GM12801 (cell line): Measurements from ENCODE around the gene TBCE.

Experiments used
- TF ChIP-seq, protein P1 (sequence below): IDR thresholded peaks from one replicate; pipeline ENCODE4 v1.5.1; 2011; ENCODE audit warnings: control low read depth; ENCODE audit not compliant: insufficient read length; ENCODE audit errors: extremely low read depth

The TBCE gene

DNA sequence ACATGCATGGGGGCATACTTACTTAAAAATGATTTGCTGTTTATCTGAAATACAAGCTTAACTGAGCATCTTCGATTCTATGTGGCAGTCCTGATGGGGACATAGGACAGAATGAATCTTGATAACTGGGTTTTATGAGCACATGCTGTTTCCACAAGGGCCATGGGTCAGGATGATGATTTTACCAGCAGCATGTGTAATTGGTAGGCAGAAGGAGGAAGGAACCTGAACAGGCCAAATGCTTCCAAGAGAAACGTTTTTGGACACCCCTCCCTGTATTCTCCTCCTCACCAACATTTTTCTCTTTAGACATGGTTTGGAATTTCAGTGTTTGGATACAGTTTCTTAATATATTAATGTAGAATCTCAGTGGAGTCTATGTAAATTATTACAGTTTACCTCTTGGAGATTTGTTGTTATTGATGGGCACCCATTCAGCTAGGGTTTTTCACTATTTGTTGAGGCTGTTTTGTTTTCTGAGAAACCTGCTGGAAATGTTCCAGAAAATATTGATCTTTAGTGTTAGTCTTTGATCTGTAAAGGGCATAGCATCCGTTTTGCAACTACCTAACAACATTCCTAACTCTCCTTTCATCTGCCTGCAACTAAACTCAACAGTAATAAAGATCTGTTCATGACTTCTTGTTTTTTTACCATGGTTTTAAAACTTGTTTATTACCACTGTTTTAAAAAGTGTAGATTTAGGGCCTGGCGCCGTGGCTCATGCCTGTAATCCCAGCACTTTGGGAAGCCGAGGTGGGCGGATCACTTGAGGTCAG is 42.0 kb downstream of the TBCE start:
- TF ChIP-seq, protein P1, sequence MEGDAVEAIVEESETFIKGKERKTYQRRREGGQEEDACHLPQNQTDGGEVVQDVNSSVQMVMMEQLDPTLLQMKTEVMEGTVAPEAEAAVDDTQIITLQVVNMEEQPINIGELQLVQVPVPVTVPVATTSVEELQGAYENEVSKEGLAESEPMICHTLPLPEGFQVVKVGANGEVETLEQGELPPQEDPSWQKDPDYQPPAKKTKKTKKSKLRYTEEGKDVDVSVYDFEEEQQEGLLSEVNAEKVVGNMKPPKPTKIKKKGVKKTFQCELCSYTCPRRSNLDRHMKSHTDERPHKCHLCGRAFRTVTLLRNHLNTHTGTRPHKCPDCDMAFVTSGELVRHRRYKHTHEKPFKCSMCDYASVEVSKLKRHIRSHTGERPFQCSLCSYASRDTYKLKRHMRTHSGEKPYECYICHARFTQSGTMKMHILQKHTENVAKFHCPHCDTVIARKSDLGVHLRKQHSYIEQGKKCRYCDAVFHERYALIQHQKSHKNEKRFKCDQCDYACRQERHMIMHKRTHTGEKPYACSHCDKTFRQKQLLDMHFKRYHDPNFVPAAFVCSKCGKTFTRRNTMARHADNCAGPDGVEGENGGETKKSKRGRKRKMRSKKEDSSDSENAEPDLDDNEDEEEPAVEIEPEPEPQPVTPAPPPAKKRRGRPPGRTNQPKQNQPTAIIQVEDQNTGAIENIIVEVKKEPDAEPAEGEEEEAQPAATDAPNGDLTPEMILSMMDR, result no peak

DNA sequence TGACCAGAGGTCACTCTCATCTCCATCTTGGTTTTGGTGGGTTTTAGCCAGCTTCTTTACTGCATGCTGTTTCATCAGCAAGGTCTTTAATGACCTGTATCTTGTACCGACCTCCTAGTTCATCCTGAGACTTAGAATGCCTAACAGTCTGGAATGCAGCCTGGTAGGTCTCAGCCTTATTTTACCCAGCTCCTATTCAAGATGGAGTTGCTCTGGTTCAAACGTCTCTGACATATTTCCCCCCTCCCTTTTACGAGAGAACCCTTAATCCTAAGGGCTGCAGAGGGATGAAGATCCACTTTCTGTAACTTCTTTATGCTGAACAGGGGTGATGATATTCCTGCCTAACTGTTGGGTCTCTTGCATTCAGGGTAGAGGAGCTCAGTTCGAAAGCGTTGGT is 43.2 kb downstream of the TBCE start:
- TF ChIP-seq, protein P1, result no peak

DNA sequence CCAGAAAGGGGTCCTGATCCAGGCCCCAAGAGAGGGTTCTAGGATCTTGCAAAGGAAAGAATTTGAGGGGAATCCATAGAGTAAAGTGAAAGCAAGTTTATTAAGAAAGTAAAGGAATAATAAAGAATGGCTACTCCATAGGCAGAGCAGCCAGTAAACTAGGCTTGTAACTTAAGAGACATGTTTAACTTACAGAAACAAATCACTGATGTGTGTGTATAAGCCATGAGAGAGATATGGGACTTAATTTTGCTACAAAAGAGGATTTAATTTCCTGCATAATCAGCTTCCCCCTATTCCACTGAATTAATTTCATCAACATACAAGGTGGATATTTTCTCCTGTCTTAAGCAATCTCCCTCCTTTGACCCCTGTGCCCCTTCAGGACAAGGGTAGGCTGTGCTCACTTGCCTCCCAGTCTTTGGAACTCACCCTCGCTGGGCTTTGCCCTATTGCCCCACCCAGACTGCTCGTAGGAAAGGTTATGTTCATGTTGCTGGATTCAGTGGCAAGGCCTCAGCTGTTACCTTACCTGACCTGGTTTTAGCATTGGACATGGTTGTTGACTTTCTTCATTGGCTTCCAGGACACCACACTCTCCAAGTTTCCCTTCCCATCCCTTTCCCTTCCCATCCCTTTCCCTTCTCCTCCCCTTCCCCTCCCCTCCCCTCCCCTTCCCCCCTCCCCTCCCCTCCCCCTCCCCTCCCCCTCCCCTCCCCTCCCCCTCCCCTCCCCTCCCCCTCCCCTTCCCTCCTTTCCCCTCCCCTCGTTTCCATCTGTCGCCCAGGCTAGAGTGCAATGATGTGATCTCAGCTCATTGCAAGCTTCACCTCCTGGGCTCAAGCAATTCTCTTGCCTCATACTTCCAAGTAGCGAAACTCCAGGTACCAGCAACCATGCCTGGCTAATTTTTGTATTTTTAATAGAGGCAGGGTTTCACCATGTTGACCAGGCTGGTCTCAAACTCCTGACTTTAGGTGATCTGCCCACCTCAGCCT is 44.6 kb downstream of the TBCE start:
- TF ChIP-seq, protein P1, result no peak

DNA sequence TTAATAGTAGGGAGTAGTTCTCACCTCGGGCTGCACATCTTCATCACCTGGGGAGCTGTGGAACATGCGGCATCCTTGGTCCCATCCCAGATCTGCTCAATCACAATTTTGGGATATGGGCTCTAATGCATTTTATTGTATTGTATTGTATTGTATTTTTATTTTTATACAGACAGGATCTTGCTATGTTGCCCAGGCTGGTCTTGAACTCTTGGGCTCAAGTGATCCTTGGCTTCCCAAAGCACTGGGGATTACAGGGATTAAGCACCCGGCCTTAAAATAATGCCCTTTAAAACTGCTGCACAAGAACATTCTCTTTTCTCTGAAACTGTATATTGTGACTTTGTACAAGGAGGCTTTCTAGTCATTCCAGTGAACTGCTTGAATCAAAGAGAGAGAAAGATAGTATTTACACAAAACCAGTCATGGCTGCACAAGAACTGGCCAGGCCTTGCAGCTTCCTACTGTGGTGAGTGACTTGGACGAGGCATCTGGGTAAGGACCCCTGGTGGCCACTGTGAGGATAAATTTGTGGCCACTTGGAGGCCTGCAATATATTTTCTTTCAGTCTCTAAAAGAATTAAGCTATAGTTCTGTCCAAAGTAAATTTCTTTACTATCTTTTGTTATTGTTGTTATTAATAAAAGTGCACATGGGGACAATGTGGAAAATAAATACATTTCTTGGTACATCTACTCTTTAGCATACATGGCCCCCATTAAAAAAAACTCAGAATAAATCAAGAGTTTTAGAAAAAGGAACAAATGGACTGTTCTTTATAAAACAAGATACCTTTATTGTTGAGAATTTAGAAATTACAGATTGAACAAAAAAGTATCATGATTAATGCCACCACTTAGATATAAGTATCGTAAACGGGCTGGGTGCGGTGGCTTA is 48.0 kb downstream of the TBCE start:
- TF ChIP-seq, protein P1, result no peak

DNA sequence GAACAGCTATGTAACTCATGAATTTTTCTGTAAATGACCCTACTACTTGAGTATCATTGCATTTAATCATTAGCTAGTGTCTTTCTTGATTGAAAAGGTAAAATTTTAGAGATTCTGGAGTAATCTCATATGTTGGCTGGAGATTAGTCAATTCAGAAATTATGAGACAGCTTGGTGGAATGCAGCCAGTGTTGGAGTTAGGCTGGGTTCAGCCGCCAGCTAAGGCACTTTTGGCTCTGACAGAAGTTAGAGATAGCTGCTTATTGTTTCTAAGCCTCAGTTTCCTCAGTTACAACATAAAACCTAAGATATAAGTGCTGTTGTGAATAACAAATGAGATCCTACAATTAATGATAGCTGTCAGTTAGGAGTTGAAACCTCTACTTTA is 49.4 kb downstream of the TBCE start:
- TF ChIP-seq, protein P1, result no peak

DNA sequence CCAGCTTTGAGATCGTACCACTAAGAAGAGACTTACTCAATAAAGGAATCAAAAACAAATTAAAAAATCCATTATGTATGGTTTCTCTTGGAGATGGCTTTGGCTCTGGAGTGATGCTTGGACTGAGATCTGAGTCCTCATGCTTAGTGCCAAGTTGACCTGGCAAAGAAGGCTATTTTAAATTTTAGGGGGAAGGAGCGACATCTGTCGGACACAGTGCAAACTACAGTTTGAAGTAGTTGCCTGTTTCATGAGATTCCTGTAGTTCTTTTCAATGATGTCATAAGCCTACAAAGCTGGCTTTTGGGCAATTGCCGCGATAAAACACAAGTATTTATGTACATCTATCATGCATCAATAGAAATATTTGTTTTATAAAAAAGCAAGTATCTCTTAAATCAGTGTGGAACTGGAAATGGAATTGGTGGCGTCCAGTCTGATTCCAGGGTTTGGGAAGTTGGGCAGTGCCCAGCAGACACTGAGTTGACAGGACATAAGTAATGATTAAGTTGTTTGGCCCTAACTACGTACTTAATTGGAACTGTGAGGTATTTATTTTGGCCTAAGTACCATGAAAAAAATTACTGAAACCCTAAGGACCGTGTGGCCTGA is 50.0 kb downstream of the TBCE start:
- TF ChIP-seq, protein P1, result no peak

DNA sequence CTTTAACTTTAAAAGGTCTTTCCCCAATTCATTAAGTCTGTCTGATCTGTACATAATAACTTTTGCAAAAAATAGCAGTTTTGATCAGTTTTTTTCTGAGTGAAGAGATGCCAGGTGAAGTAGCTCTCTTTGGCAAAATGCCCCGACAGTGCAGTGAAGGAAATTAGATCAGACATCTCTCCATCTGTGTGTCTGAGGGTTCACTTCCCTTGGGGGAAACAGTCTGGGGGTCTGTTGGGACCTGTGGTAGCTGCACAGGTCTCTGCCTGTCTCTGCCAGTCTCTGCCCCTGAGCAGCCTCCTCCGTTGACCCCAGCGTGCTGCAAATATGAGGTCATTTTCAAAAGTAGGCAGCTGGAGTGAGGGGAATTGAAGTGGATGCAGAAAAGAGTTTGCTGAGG is 54.5 kb downstream of the TBCE start:
- TF ChIP-seq, protein P1, result no peak
